Breast epithelium (tissue), 3 donors: Measurements from ENCODE around the gene PTPRN2.

Experiments
- POLR2A ChIP-seq: fragments of 450-650 bp; IDR thresholded peaks from one replicate; pipeline ENCODE4 v1.6.1; 2016; ENCODE audit warnings: antibody characterized with exemption, mild to moderate bottlenecking, moderate library complexity
- POLR2AphosphoS5 ChIP-seq, 3 donors: sonication (generic); formaldehyde crosslinking; IDR thresholded peaks; one replicate each; pipeline ENCODE4 v1.6.1; 2017; ENCODE audit warnings: antibody characterized with exemption in 3 of 3
- TF ChIP-seq, protein P1 (sequence below), 3 donors: fragments of 450-650 bp; IDR thresholded peaks; one replicate each; pipeline ENCODE4 v1.5.1; 2016 to 2017; ENCODE audit warnings: antibody characterized with exemption in 3 of 3, mild to moderate bottlenecking in 3 of 3, moderate library complexity in 3 of 3

DNA sequence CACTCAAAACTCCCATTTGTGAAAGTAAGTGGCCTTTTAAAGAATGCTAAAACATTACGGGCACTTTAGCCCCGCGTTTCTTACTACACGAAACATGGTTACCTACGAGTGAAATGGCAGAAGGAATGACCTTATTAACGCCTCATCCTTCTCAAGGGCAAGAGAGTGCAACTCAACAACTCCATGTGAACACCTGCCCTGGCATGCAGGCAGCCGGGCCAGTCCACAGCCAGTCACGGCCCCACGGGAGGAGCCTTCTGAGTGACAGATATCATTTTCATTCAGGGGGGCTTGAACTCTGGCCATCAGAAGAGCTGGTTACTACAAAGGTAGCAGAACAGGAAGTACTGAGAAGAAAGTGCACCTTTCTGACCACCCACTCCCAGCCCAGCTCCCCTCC, 236.1 kb downstream of the PTPRN2 start:
- TF ChIP-seq, protein P1, sequence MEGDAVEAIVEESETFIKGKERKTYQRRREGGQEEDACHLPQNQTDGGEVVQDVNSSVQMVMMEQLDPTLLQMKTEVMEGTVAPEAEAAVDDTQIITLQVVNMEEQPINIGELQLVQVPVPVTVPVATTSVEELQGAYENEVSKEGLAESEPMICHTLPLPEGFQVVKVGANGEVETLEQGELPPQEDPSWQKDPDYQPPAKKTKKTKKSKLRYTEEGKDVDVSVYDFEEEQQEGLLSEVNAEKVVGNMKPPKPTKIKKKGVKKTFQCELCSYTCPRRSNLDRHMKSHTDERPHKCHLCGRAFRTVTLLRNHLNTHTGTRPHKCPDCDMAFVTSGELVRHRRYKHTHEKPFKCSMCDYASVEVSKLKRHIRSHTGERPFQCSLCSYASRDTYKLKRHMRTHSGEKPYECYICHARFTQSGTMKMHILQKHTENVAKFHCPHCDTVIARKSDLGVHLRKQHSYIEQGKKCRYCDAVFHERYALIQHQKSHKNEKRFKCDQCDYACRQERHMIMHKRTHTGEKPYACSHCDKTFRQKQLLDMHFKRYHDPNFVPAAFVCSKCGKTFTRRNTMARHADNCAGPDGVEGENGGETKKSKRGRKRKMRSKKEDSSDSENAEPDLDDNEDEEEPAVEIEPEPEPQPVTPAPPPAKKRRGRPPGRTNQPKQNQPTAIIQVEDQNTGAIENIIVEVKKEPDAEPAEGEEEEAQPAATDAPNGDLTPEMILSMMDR (IDR thresholded peaks at IDR 0.05), result no peak
- TF ChIP-seq POLR2AphosphoS5 (IDR thresholded peaks at IDR 0.05) (no peak), POLR2A (no peak)
